ENCODE data around the gene RAB6B.

The RAB6B gene

DNA sequence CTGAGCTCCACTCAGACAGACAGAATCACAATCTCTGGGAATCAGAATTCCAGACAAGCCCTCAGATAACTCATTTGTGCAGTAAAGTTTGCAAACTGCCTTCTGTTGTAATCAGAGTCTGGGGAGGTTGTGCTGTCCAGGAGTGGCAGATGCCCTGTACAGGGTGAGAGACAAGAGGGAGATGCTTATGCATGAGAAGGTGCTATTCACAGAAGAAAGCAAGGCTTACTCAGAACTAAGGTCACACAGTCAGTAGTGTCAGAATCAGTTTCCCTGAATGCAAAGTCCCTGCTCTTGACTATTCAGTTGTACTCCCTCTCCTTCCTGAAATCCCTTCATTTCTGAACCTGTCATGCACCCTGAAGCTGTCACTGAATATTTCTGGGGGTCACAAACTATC is 46.3 kb downstream of the RAB6B start:
- H3K4me3 ChIP-seq, result no peak overlapping the region
- TF ChIP-seq, protein P1, sequence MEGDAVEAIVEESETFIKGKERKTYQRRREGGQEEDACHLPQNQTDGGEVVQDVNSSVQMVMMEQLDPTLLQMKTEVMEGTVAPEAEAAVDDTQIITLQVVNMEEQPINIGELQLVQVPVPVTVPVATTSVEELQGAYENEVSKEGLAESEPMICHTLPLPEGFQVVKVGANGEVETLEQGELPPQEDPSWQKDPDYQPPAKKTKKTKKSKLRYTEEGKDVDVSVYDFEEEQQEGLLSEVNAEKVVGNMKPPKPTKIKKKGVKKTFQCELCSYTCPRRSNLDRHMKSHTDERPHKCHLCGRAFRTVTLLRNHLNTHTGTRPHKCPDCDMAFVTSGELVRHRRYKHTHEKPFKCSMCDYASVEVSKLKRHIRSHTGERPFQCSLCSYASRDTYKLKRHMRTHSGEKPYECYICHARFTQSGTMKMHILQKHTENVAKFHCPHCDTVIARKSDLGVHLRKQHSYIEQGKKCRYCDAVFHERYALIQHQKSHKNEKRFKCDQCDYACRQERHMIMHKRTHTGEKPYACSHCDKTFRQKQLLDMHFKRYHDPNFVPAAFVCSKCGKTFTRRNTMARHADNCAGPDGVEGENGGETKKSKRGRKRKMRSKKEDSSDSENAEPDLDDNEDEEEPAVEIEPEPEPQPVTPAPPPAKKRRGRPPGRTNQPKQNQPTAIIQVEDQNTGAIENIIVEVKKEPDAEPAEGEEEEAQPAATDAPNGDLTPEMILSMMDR (IDR thresholded peaks at IDR 0.05), result no peak
- no peak overlapping the region for H3K27ac ChIP-seq
- no peak for DNase-seq (ENCODE audit: low spot score)

DNA sequence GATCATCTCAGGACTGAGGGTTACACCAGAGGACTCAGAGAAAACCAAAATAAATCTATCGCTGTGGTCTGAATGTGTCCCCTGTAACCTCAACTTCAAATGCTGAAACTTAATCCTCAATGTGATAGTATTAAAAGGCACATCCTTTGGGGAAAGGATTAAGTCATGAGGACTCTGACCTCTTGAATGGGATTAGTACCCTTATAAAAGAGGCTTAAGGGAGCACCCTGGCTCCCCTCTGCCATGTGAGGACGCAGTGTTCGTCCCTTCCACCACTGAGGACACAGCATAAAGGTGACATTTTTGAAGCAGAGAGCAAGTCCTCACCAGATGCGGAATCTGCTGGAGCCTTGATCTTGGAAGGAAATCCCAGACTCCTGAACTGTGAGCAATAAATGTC is 50.6 kb downstream of the RAB6B start:
- H3K4me3 ChIP-seq, result no peak overlapping the region
- TF ChIP-seq, protein P1 (IDR thresholded peaks at IDR 0.05), result no peak
- DNase-seq (ENCODE audit: low spot score), result no peak
- no peak overlapping the region for H3K27ac ChIP-seq

DNA sequence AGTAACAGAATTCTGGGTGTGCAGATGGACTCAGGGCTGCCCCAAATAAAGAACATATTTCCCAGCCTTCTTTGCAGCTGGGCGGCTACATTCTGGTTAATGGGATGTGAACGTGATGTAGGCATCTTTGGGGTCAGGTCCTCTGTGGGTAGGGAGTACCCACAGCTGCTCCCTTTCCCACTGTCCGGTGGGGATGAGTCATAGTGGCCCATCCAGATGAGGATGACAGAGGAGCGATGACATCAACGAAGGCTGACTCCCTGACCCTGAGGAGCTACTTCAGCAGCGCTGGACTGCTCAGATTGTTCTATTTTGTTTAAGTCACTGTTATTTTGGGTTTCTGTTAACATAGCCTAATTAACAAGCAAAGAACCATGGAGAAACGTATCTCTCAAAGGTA is 52.0 kb downstream of the RAB6B start:
- no peak overlapping the region for H3K4me3 ChIP-seq
- H3K27ac ChIP-seq, result no peak overlapping the region
- no peak for DNase-seq (ENCODE audit: low spot score)
- TF ChIP-seq, protein P1 (IDR thresholded peaks at IDR 0.05), result no peak

DNA sequence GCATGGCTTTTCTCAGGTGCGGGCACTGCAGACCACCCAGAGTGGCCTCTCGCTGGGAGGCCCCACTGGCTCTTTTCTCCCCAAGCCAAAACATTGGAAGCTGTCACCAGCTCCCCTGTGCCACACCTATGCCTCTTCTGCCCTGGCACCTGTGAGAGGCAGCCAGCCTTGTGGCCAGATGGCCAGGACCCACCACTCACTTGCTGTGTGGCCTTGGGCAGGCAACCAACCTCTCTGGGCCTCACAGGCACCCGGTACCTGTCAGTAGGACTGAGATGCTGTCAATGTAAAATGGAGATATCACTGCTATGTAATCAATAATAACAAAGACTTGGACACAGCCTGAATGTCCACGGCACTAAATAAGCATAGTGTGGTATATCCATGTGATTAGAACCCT is 53.5 kb downstream of the RAB6B start:
- Histone ChIP-seq H3K4me3 (no peak overlapping the region), H3K27ac (no peak overlapping the region)
- TF ChIP-seq, protein P1 (IDR thresholded peaks at IDR 0.05), result no peak
- DNase-seq (ENCODE audit: low spot score), result no peak

DNA sequence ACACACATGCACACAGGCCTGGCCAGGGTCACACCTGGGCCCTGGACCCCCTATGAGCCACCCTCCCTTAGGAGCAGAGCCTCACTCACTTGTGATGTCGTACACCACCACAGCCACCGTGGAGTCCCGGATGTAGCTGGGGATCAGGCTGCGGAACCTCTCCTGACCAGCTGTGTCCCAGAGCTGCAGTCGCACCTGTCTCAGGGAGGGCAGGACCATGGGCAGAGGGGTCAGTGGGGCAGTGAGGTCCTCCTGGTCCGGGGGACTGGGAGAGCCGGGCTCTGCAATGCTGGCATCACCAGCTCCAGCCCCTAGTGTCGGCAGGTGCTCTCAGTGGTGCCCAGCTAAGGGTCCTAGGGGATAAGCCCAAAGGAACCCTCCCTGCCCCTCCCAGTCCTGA is 54.5 kb downstream of the RAB6B start:
- Histone ChIP-seq H3K4me3 (no peak overlapping the region), H3K27ac (no peak overlapping the region)
- no peak for DNase-seq (ENCODE audit: low spot score)
- TF ChIP-seq, protein P1 (IDR thresholded peaks at IDR 0.05), result no peak

DNA sequence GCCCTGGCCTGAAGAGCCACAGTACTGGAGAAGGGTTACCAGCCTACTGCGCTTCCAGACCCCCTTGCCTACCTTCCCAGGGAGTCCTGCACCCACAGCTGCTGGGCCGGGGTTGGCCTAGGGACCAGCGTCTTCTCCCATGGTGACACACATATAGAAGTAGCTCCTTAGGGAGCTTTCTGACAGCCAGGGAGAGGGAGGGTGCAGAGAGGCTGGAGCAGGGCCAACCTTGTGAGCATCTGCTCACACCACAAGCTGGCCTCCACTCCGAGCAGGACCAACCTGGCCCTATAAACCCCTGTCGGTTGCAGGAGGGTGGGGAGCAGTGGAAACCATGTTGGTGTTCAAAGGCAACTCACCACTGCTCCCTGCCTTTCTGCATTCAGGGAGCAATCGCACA is 54.9 kb downstream of the RAB6B start:
- TF ChIP-seq, protein P1 (IDR thresholded peaks at IDR 0.05), result no peak
- DNase-seq (ENCODE audit: low spot score), result no peak
- H3K4me3 ChIP-seq, result no peak overlapping the region
- H3K27ac ChIP-seq, result no peak overlapping the region

DNA sequence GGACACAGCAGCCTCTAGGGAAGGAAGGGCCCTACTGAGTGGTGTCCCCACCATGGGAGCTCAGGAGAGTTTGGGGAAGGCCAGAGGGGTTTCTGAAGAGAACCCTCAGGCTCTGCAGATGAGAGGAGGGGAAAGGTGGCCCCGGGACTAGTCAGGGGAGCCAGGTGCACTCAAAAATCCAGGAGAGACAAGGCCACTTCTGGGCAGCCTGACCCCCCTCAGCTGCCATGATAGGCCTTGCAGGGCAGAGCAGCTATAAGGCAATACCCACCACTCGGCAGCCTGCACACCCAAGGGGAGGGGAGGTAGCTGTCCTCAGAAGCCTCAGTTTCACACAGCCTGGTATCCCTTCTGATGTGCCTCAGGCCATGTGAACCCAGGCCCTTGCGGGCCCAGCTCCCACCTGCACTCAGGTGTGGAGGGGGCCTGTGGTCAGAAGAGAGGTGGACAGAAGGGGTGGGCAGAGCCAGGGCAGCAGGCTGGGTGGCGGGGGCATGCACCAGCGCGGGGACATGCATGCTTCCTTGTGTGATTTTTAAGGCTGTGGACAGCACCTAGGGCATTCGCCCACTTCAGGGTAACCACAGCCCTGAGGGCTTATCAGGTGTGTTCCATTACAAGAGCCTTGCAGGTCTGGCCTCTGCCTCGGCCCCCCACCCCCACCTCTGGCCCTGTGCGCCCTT is 55.5 kb downstream of the RAB6B start:
- no peak overlapping the region for H3K27ac ChIP-seq
- H3K4me3 ChIP-seq, result no peak overlapping the region
- peak; percentile 40 for DNase-seq (ENCODE audit: low spot score)
- TF ChIP-seq, protein P1 (IDR thresholded peaks at IDR 0.05), result no peak

Measured in coronary artery (tissue), 2 donors.